Liver (tissue), 9 donors: ENCODE results near the gene QKI. TPM values are rescaled to one million over a fixed set of nuclear protein-coding genes. Genes with fewer than 3 reads are reported as not detected.

Source experiments
- DNase-seq: peaks from one replicate; pipeline ENCODE4 v3.0.0-alpha.2; 2017; ENCODE audit warnings: low spot score
- H3K27ac ChIP-seq, 2 donors: one replicate each; pipeline ENCODE4 v1.7.0; 2013; ENCODE audit warnings: inconsistent platforms in 2 of 2, low read length in 2 of 2, control low read depth in 1 of 2, low read depth in 1 of 2, mild to moderate bottlenecking in 1 of 2
- H3K27me3 ChIP-seq, 4 donors: one replicate each; pipeline versions ENCODE4 v1.6.1 to v1.7.0; 2013; ENCODE audit warnings: low read length in 3 of 4, inconsistent platforms in 1 of 4, mild to moderate bottlenecking in 1 of 4, moderate library complexity in 1 of 4; ENCODE audit not compliant: control insufficient read depth in 4 of 4, insufficient read depth in 4 of 4
- H3K36me3 ChIP-seq, 4 donors: one replicate each; pipeline versions ENCODE4 v1.6.1 to v1.7.0; 2013; ENCODE audit warnings: low read length in 3 of 4, mild to moderate bottlenecking in 3 of 4, low read depth in 1 of 4, moderate library complexity in 1 of 4; ENCODE audit not compliant: control insufficient read depth in 4 of 4, insufficient read depth in 3 of 4
- H3K4me1 ChIP-seq, 4 donors: one replicate each; pipeline versions ENCODE4 v1.6.1 to v1.7.0; 2013; ENCODE audit warnings: low read length in 3 of 4, mild to moderate bottlenecking in 3 of 4, moderate library complexity in 1 of 4; ENCODE audit not compliant: control insufficient read depth in 4 of 4, insufficient read depth in 4 of 4
- H3K4me3 ChIP-seq, 3 donors: one replicate each; pipeline versions ENCODE4 v1.6.1 to v1.7.0; 2013; ENCODE audit warnings: low read length in 3 of 3, control low read depth in 1 of 3, low read depth in 1 of 3, mild to moderate bottlenecking in 1 of 3
- H3K9ac ChIP-seq, 2 donors: one replicate each; pipeline ENCODE4 v1.7.0; 2013; ENCODE audit warnings: low read length in 2 of 2, mild to moderate bottlenecking in 2 of 2, moderate library complexity in 2 of 2, control low read depth in 1 of 2, low read depth in 1 of 2
- H3K9me3 ChIP-seq, 4 donors: one replicate each; pipeline versions ENCODE4 v1.6.1 to v1.7.0; 2013; ENCODE audit warnings: low read length in 3 of 4; ENCODE audit not compliant: control insufficient read depth in 4 of 4
- EGR1 ChIP-seq, 2 donors: IDR thresholded peaks; 2 replicates each; pipeline ENCODE4 v1.6.1; 2016 to 2018; ENCODE audit warnings: antibody characterized with exemption in 2 of 2, low read depth in 2 of 2
- FOXA1 ChIP-seq: IDR thresholded peaks from 2 replicates; pipeline ENCODE4 v1.6.1; 2016; ENCODE audit warnings: antibody characterized with exemption
- FOXA2 ChIP-seq: IDR thresholded peaks from 2 replicates; pipeline ENCODE4 v1.6.1; 2016; ENCODE audit warnings: antibody characterized with exemption
- GABPA ChIP-seq, 2 donors: IDR thresholded peaks in 1 of 2; conservative IDR thresholded peaks in 1 of 2; 2 replicates each; pipeline ENCODE4 v1.6.1; 2016; ENCODE audit warnings: antibody characterized with exemption in 2 of 2, mild to moderate bottlenecking in 1 of 2, moderate library complexity in 1 of 2
- HNF4A ChIP-seq, 2 donors: conservative IDR thresholded peaks; 2 replicates each; pipeline ENCODE4 v1.6.1; 2016; ENCODE audit warnings: antibody characterized with exemption in 2 of 2, mild to moderate bottlenecking in 2 of 2
- HNF4G ChIP-seq: IDR thresholded peaks from 2 replicates; pipeline ENCODE4 v1.6.1; 2016; ENCODE audit warnings: antibody characterized with exemption
- JUND ChIP-seq, 2 donors: IDR thresholded peaks; 2 replicates each; pipeline ENCODE4 v1.6.1; 2016; ENCODE audit warnings: antibody characterized with exemption in 2 of 2
- MAX ChIP-seq: IDR thresholded peaks from 2 replicates; pipeline ENCODE4 v1.6.1; 2016; ENCODE audit warnings: antibody characterized with exemption
- NR2F2 ChIP-seq: IDR thresholded peaks from 2 replicates; pipeline ENCODE4 v1.6.1; 2016; ENCODE audit warnings: antibody characterized with exemption
- RAD21 ChIP-seq, 2 donors: IDR thresholded peaks; 2 replicates each; pipeline ENCODE4 v1.6.1; 2016; ENCODE audit warnings: antibody characterized with exemption in 2 of 2, mild to moderate bottlenecking in 2 of 2
- REST ChIP-seq: IDR thresholded peaks from 2 replicates; pipeline ENCODE4 v1.6.1; 2016; ENCODE audit warnings: antibody characterized with exemption, mild to moderate bottlenecking
- RXRA ChIP-seq, 2 donors: IDR thresholded peaks; 2 replicates each; pipeline ENCODE4 v1.6.1; 2017 to 2018; ENCODE audit warnings: antibody characterized with exemption in 2 of 2, mild to moderate bottlenecking in 1 of 2
- SP1 ChIP-seq: IDR thresholded peaks from 2 replicates; pipeline ENCODE4 v1.6.1; 2018; ENCODE audit warnings: antibody characterized with exemption, mild to moderate bottlenecking
- TAF1 ChIP-seq: conservative IDR thresholded peaks from 2 replicates; pipeline ENCODE4 v1.6.1; 2016; ENCODE audit warnings: antibody characterized with exemption, mild to moderate bottlenecking
- ZBTB33 ChIP-seq: IDR thresholded peaks from 2 replicates; pipeline ENCODE4 v1.6.1; 2016; ENCODE audit warnings: antibody characterized with exemption
- WGBS: extraction: QIAGEN DNeasy Blood & Tissue Kit; methylation state at CpG from one replicate; pipeline ENCODE4 v1.1.7; 2013; 5-methylcytosine and 5-hydroxymethylcytosine counted together
- polyA plus RNA-seq, 2 donors: library from polyadenylated mRNA; stranded (reverse) in 1 of 2; unstranded in 1 of 2; fragments of 200-250 nt in 1 of 2; fragments of >200 nt in 1 of 2; fragmentation: Nextera tagmentation in 1 of 2; extraction: Ambion mirVana in 1 of 2; gene quantifications; one replicate each; pipeline versions ENCODE4 v1.2.1 to v1.2.3, GENCODE V29; 2013 to 2015
- total RNA-seq, 2 donors: library from RNA; depleted of rRNA; stranded (reverse); fragments of >200 nt; gene quantifications; one replicate each; pipeline ENCODE4 v1.2.3, GENCODE V29; 2014
- donor health status: healthy.
- donor health status: healthy.
- donor health status: healthy.
- donor health status: healthy.
- donor health status: healthy.

The QKI gene
- total and polyA plus RNA-seq, 4 donors, result 22.7 to 97.0 (median 56.3) TPM

- TF ChIP-seq HNF4G, result no peak
- TF ChIP-seq MAX, result no peak
- TF ChIP-seq ZBTB33, result no peak
These were observed 14.0 kb upstream of the QKI start (continued) for GRCh38 chr6:163400509-163400908.

DNA sequence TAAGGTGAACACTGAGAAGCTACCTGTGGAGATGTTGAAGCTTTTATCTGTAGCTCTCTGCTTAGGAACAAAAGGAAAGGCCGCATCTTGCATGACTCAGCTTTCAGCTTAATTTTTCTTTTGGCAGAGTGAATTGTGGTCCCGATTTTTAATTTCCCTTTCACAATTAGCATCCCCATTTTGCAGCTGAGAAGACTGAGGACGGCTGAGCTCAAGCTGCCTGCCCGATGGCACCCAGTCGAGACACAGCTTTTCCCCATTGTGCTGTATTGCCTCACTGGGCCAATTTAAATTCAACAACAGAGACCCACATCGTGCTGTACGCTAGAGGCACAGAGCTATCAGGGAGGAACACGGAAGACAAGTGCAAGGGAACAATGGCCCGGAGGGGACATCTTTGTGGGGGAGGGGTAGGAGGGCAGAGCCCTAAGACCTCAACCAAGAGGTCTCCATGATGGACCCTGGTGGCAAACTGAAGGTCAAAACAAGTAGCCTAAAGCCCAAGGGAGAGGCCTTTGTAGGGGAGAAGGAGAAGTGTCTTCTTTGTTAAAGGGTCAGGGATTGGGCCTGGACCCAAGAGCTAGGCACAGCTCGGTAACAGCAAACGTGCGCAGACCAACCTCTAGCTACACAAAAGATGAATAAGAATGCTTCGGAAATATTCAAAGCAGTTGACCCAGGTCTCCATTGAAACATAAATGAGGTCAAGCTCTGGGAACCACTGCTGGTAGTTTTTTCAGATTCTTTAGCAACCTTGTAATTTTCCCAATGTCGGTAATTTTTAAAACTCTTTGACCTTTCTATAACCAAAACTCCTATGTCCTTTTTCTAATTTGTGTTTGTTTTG lies 13.3 kb upstream of the QKI start:
- Histone ChIP-seq H3K27me3 (no peaks in the 10 kb centered on the region), H3K9me3 (no peaks in the 10 kb centered on the region), H3K4me3 (no peak overlapping the region), H3K9ac (no peak overlapping the region), H3K27ac (no peak overlapping the region), H3K36me3 (no peaks in the 10 kb centered on the region), H3K4me1 (peaks cover 4 to 17% (median 12%) of the 10 kb centered on the region in 4 donors)
- DNase-seq, result no peak
- TF ChIP-seq FOXA1 (no peak), GABPA (IDR thresholded peaks at IDR 0.05 in 1 of 2, conservative IDR thresholded peaks at IDR 0.05 in 1 of 2) (no peak), REST (no peak), SP1 (no peak), TAF1 (no peak), ZBTB33 (no peak), NR2F2 (no peak), FOXA2 (no peak), RXRA (IDR thresholded peaks at IDR 0.05) (no peak), EGR1 (IDR thresholded peaks at IDR 0.05; ENCODE audit: low read depth in 2 of 2) (no peak), JUND (IDR thresholded peaks at IDR 0.05) (no peak), HNF4A (conservative IDR thresholded peaks at IDR 0.05) (no peak), RAD21 (IDR thresholded peaks at IDR 0.05) (no peak)
- 96% methylated on average over 14 of the region's 14 CpGs for WGBS
